Measurements from ENCODE around the gene NR2C2.
A peak's percentile ranks its signal among the peaks of the same experiment; 100 is the strongest.
"Not testable (repeated sequence)": the region's sequence is repeated elsewhere in the genome, so short reads cannot be mapped to it uniquely, and the experiment has no call there.

The NR2C2 gene

DNA sequence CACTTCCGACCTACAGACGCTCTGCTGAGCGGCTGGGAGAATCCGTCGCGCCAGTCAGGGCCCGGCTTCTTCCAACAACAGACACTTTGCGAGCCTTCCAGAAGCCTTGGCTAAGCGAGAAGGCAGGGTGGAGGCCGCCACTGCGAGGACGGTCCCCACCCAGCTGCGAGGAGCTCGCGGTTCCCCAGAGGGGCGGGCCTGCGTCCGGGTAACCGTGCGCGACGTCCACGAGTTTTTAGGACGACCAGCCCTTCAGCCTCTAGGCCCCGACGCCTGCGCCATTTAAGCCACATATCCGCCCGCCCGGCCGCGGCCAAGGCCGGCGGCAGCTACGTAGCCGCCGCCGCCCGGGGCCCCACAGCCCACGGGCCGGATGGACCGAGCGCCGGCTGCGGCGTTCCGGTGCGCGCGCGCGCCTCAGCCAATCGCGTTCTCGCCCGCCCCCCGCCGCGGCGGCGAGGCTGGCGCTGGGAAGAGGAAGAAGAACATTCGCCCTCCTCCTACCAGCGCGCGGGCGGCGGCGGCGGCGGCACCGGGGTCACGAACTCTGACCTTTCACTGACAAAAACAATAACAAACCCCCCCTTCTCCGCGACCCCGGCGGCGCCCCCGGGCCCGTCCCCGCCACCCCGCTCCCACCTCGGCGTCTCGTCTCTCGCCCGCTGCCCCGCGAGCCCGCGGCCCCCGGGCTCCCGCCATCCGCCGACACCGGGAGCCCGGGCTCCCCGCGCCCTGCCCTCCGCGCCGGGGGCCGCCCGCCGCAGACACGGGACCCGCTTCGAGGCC, at the start of gene NR2C2:
Gene NR2C2 (plus strand): TSS at position 484 of the 786 bp plus-strand sequence. CDS start 56,332 bp downstream, outside the sequence.
- DNase-seq (ENCODE audit: low read depth in 2 of 2) = peak; percentile 63 to 74

DNA sequence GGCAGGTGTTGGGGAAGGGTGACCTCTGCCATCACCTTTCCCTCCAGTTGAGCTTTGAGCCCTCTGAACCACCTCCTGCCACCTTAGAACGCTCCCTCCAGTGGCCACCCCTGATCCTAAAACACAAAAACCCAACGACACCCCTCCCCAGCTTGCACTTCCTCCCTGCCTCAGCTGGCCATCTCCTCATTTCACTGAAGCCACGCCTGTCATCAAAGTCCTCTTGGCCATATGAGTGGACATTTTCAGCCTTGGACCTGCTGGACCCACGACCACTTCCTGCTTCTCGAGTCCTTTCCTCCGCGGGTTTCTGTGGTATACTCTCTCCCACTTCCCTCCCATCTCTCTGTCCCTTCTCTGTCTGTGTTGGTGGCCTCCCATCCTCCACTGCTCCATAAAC, 48.5 kb upstream of the NR2C2 start:
- DNase-seq (ENCODE audit: low read depth in 2 of 2) = no peak

DNA sequence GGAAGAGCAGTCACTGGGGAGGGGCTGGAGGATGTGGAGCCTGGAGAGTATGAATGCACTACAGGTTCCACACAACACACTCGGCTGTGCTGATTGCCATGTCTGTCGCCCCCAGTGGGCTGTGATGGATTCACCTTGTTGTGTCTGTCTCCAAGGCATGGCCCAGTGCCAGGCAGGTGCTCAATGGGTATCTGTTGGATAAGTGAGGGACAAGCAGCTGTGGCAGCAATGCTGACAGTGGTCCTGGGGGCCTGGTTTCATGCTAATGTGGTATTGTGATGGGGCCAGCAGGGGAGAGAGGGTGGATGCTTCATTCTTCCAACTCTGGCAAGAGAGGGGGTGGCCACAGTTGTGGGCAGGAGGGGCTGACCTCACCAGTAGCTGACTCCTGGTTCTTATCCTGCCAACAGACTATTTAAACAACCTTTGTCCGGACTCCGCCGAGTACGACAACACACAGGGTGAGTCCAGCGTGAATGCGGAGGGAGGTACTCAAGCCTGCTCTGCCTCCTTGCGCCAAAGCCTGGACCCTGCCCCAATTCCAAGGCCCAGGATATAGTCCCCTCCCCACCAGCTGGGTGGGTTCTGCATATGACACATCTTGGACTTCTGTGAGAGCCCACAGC, 47.3 kb upstream of the NR2C2 start:
- no peak for DNase-seq (ENCODE audit: low read depth in 2 of 2)

DNA sequence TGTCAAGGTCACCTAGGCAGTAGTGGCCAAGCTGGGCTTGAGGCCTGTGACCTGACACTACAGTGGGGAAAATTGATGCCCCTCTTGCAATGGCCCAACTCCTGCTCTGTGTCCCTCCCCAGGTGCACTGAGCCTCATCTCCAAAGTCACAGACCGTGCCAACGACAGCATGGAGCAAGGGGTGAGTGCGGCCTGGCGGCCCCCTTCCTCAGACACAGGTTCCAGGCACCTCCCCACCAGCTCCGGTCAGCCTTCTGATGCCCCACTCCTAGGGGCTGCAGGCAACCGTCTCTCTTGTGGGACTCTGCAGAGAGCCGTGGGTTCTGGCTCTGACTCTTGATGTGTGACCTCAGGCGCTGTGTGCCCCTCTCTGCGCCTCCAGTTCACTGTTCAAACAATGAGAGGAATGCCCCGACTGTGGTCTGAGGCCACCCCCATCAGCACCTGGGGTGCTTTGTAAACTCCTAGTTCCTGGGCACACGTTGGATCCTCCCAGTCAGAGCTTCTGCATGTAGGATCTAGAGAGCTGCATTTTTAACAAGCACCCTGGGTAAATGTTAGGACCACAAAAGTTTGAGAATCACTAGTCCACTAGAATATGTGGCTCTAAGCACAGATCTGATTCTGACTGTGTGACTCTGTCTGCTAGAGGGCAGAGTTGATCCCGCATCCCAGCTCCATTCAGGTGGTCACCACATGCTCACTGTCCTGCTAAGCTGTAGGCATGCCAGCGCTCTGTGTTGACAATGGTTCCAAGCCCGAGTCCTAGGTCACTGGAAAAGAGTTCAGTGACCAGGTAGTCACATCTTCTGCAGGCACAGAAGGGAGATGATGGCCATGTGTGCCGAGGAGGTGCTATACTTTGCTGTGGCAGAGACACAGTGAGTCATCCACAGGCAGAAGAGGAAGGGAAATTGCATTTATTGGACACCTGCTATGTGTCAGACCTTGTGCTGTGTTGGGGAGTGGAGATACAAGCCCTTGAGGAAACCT, 46.2 kb upstream of the NR2C2 start:
- DNase-seq (ENCODE audit: low read depth in 2 of 2) = no peak

DNA sequence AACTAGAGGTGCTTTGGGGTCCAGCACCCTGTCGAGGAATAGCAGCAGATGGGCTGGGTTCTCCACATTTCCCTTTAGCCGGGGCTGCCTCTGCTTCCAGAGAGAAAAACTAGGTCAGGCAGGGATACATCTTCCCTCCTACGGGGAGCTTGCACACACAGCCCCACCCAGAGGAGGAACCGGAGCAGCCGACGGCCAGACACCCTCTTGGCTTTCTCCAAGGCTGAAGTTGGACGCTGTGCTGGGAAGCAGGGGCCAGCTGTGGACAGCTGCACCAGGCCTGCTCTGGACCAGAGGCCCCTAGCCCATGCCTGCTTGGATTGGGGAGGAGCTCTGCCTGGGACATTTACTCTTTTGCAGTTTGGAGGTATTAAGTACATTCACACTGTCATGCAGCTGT, 44.7 kb upstream of the NR2C2 start:
- no peak for DNase-seq (ENCODE audit: low read depth in 2 of 2)

DNA sequence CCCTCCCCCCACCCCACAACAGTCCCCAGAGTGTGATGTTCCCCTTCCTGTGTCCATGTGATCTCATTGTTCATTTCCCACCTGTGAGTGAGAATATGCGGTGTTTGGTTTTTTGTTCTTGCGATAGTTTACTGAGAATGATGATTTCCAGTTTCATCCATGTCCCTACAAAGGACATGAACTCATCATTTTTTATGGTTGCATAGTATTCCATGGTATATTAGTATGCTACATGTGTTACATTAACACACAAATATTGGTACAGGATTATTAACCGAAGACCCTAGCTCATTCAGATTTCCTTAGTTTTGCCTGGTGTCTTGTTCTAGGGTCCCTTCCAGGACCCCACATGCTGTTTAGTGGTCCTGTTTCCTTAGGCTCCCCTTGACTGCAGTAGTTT, 43.9 kb upstream of the NR2C2 start:
- DNase-seq (ENCODE audit: low read depth in 2 of 2) = not testable (repeated sequence)

DNA sequence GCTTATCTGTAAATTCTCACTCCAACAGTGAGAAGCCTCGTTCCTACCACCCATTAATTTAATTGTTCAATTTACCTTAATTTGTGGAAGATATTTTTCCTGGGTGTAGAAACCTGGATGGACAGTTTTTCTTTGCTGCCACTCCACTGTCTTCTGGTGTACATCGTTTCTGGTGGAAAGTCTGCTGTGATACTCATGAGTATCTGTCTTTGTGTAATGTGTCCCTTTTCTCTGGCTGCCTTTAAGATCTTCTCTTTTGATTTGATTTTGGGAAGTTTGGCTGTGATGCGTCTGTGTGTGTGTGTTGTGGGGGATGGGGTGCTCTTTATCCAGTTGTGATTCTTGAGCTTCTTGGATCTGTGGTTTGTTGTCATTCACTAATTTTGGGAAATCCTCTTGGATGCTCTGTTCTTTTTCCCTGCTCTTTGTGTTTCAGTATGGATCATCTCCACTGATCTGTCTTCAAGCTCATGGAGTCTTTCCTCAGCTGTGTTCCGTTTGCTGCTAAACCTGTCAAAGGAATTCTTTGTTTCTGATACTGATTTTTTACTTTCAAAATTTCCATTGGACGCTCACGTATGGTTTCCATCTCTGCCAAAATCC, 42.2 kb upstream of the NR2C2 start:
- DNase-seq (ENCODE audit: low read depth in 2 of 2) = no peak

DNA sequence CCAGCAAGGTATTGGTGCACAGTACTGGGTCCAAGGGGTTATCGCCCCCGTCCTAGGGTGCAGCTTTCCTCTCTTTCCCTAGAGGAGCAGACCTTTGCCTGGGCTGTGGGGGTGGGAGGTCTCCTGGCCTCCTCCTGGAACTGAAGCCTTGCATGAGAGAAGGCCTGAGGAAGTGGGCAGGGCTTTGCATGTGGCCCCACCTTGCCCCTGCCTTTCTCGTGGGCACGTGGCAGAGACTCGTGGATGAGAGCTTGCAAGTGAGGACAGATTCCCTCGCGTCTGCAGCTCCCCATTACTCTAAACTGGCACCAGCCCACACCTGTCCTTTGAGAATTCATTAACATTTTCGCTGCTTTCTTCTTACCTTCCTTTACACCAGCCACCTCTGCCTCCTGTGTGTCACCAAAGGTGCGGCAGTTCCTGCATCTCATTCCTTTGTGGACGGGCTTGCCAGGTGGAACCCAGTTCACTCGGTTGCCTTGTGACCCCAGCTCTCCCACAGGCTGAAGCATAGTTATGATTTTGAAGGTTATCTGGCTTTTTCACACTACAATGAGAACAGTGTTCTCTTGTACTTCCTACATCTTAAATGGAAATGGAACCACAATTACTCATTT, 40.9 kb upstream of the NR2C2 start:
- DNase-seq (ENCODE audit: low read depth in 2 of 2) = no peak

DNA sequence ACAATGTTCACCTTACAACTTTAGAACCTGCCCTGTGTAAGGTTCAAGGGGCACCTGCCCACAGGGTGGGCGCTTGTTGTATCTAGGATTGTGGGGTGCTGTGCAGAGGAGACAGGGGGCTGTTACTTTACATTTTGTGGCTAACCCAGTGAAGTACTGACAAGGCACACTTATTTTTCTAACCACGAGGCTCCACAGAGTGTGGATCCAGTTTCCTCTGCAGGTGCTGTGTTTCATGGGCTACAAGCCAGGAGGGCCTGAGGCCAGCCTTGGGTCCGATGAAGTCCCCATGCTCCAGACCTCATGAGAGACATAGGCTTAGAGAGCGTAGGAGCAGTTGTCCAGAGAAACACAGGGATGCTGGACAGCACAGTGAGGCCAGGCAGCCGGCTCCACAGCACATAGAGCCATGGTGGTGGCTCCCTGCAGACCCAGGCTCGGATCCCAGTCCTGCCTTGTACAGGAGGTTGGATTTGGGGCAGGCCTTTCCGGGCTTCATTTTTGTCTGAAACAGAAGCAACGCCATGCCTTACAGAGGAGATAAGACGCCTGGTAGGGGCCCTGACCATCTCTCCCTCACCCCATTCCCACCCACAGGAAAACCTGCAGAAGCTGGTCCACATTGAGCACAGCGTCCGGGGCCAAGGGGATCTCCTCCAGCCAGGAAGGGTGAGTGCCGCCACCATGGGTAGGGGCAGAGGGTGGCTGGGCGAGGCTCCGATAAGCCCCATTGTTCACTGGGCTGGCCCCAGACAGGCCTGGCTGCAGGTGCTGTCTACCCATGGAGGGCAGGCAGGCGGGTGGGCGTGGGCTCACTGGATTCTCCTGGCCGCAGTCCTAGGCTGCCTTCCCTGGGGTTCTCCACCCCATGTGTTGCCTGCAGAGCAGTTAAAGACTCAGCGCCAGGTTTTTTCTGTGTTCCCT, 40.1 kb upstream of the NR2C2 start:
- DNase-seq (ENCODE audit: low read depth in 2 of 2) = no peak

DNA sequence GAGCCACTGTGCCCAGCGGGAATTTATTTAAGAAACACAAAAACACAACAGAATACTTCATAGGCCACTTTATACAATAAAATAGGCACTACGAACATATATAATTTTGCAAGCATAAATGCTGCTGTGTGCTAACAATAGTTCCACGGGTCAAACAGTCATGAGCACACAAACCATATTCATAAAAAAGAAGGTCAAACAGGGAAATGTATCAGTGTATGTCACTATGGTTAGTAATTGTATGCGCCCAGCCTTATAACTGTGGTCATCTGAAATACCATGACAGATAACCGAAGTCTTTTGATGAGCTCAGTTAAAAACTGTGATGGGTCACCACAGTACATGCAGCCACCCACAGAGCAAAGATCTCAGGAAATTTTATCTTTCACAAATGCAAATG, 38.1 kb upstream of the NR2C2 start:
- DNase-seq (ENCODE audit: low read depth in 2 of 2) = no peak

DNA sequence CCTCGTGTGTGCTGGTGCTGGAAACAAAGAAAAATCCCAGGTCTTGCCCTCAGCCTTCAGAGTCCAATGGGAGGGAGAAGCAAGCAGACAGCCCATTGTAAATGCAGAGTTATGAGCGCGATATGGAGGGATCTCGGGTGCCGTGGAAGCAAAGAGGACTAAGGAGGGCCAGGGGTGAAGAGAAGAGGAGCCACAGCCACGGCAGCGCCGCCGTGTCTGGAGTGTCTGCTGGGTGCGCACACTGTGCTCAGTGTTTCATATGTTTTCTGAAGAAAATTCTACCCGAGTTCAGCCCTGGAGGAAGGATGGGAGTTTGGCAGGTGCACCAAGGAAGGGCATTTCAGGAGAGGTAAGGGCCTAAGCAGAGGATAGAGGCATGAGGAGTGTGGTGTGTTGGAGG, 35.7 kb upstream of the NR2C2 start:
- DNase-seq (ENCODE audit: low read depth in 2 of 2) = no peak

DNA sequence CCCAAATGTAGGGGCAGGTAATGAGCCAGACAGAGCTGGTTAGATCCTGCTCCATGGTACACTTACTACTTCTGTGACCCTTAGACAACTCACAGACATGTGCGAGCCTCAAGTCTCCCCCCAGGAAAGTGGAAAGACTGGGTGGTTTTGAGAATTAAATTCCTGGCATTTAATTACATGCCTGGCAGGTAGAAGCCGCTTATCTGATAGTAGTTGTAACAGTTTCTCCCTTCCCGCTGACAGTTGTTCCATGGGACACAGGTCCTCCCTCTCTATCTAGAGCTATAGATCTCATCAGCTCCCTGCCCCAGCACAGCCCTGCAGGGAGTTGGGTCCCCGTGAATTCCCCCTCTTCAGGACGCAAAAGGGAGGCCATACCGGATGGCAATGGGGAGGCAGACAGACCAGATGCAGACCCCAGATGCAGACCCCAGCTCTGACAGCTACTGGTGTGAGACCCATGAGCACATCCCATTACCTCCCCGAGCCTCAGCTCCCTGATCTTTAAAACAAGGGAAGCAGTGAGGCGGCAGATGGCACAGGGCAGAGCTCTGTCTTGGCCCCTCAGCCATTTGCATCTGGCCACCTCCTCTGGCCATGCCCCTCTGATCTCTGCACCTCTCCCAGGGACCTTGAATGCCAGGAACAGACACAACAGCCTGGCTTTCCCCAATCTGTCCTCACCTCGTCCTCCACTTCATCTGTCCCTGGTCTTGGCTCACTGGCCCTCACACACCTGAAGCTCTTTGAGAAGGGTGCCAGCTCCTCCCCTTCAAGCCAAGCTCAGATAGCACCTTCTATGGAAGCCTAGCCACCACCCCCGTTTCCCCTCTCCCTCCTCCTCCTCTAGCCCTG, 34.1 kb upstream of the NR2C2 start:
- DNase-seq (ENCODE audit: low read depth in 2 of 2) = no peak

DNA sequence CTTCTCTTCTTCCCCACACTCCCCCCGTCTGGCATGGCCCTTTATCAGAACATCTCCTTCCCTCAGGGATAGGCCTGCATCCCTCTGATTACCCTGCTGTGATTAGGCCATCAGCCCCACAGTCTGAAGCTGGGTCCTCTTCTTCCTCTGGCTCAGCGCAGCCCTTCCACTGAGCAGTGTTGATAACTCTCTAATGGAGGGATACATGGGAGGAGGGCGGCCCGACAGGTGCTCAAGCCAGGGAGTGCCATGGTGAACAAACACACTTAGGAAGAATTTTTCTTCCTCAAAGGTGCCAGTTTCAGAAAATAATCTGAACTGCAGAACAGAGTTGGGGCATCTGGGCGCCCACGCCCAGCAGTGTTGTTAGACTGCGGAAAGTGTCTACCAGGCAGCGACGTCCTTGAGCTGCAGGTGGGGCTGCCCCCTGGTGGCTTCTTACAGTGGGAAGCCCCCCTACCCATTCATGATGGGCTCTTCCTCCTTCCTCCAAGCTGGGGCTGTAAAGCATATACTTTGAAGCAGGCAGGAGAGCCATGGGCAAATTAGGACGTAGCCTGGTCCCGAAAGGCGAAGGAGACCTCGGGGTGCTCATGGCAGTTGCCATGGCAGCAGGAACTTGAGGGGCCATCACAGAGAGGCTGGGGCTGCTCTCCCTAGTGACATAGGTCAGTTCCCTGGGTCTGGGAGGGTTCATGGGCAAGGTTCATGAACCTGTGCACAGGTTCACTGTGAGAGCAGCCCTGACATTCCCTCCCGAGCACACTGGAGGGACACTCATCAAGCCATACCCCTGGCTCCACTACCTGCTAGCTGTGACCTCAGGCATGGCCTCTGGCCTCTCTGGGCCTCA, 33.2 kb upstream of the NR2C2 start:
- DNase-seq (ENCODE audit: low read depth in 2 of 2) = no peak

DNA sequence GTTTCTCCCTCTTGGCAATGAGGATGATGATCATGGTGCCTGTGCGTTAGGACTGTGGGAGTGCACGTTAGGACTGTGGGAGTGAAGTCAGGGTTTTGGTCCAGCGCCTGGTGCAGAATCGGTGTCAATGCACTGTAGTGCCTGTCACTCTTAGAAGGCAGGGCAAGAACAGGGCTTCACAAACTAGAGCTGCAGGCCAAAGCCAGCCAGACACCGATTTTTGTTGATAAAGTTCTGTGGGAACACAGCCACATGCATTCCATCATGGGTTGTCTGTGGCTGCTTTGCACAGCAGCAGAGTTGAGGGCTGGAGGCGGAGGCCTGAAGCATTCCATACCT, 32.6 kb upstream of the NR2C2 start:
- DNase-seq (ENCODE audit: low read depth in 2 of 2) = no peak

DNA sequence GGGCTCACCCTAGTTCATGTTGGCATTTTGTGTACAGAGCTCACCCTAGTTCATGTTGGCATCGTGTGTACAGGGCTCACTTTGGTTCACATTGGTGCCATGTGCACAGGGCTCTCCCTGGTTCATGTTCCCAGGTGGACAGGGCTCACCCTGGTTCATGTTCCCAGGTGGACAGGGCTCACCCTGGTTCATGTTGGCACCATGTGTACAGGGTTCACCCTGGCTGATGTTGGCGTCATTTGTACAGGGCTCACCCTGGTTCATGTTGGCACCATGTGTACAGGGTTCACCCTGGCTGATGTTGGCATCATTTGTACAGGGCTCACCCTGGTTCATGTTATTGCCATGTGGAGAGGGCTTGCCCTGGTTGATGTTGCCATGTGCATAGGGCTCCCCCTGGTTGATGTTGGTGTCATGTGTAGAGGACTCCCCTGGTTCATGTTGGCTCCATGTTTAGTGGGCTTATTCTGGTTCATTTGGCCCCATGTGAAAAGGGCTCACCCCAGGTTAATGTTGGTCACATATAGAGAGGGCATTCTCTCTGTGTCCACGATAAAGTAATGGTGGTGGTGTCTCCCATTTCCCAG, 31.7 kb upstream of the NR2C2 start:
- DNase-seq (ENCODE audit: low read depth in 2 of 2) = no peak

DNA sequence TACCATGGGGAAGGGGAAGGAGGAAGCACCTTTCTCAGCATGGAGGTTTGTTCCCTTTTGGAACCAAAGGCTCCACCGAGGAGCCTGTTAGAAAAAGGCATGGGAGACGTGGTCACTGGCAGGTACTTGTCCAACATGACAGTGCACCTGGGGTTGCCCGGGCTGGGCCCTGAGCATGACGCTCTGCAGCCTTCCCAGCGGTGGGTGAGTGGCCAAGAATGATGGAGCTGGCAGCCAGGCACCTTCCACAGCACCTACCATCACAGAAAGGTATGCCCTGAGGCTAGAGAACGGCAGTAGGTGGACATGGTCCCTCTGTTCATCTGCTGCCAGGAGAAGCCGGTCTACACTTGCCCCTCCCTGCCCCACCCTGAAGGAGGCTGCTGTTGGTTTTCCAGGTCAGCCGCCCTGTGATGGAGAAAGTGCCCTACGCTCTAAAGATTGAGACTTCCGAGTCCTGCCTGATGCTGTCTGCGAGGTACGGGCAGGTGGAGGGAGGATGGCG, 29.0 kb upstream of the NR2C2 start:
- DNase-seq (ENCODE audit: low read depth in 2 of 2) = no peak

DNA sequence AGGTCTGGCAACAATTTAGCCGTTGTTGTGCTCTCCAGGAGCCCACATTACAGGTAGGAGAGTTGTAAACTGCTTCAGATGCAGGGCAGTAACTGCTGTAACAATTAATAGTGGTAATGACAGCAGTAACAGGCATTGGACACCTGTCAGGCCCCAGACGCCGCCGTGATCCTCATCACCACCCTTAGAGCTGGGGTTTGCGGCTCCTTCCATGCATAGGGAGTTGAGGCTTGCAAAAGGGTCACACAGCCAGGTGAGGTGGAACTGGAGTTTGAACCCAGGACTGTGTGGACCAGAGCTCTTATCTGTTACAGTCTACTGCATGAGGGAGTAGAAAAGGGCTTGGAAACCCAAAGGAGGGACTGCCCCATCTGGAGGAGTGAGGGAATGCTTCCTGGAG, 26.8 kb upstream of the NR2C2 start:
- DNase-seq (ENCODE audit: low read depth in 2 of 2) = no peak

DNA sequence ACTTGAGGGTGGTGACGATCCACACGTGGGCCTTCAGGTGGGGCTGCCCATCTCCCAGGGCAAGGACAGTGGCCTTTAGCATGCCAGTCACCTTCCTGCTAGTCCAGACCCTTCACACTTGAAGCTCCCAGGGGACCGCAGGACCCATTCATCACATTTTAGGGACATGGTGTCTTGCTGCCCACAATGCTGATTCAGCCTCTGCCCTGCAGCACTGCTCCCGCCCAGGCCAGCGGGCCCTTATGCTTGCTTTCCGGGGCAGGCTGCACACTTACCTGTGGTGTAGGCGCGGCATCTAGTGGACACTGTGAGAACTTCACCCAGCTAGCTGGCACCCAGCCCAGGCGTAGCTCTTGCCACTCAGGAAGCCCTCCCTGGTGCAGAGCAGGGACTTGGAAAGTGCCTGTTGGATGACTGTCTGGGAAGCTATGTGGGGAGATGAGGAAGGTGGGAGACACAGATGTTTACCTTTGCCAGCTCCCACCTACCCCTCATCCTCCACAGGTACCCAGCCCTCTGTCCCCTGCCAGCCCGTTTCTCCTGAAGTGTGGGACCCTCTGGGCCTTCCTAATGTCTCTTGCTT, 26.3 kb upstream of the NR2C2 start:
- peak; percentile 60 to 70 for DNase-seq (ENCODE audit: low read depth in 2 of 2)

All from stimulated activated CD4-positive, alpha-beta T cell treated with anti-CD3 and anti-CD28 coated beads, Interleukin-1b, Interleukin-23, amount 100 ng/mL, for 1 hour (primary cell).